HG02981 (cell line): ENCODE results near the gene CASP2.
"Not testable (repeated sequence)": the region's sequence is repeated elsewhere in the genome, so short reads cannot be mapped to it uniquely, and the experiment has no call there.

Experiments used
- ATAC-seq: cut with Tn5 transposase; IDR thresholded peaks from one replicate; pipeline ENCODE4 v1.9.1; 2021; ENCODE audit warnings: mild to moderate bottlenecking, moderate library complexity; ENCODE audit not compliant: unreplicated experiment

Gene CASP2

DNA sequence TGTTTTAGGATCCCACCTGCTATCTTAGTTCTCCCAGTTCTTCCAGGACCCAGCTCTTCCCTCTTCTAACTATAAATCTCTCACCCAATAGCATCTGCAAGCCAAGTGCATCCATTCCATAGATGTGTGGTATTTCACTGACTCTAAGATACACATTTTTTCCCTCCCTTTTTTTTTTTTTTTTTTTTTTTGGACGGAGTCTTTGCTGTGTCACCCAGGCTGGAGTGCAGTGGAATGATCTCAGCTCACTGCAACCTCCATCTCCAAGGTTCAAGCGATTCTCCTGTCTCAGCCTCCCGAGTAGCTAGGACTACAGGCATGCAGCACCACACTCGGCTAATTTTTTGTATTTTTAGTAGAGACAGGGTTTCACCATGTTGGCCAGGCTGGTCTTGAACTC lies 1.7 kb downstream of the CASP2 start:
- ATAC-seq: not testable (repeated sequence)

DNA sequence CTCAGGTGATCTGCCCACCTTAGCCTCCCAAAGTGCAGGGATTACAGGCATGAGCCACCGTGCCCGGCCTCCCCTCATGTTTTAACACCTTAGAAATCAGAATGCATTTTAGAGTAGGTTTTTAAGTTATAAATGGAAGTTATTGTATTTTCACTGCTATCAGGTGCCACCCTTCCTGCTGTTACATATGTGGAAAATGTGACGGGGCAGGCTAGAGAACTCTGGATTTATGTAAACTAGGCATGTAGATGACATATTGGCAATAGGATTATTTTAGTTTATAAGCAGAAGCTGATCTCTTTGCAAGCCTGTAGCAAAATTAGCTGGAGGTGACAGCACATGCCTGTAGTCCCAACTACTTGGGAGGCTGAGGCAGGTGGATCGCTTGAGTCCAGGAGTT lies 2.1 kb downstream of the CASP2 start:
- ATAC-seq: no peak

DNA sequence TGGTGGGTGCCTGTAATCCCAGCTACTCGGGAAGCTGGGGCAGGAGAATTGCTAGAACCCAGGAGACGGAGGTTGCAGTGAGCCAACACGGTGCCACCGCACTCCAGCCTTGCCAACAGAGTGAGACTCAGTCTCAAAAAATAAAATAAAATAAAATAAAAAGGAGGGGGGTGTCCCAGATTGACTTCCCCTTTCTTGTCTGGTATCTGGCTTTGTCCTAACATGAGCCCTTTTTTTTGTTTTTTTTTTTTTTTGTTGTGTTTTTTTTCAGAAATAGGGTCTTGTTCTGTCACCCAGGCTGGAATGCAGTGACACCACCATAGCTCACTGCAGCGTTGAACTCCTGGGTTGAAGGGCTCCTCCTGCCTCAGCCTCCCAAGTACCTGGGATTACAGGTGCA lies 4.7 kb downstream of the CASP2 start:
- ATAC-seq: no peak

GRCh38 chr7:143295870-143296269 lies 7.7 kb downstream of the CASP2 start:
- ATAC-seq: no peak

GRCh38 chr7:143296686-143297085 lies 8.5 kb downstream of the CASP2 start:
- ATAC-seq: no peak

- ATAC-seq: no peak
Measured at GRCh38 chr7:143299346-143299745, 11.2 kb downstream of the CASP2 start.

GRCh38 chr7:143299840-143300239 lies 11.7 kb downstream of the CASP2 start:
- ATAC-seq: no peak

GRCh38 chr7:143300959-143301935 lies 13.1 kb downstream of the CASP2 start:
- ATAC-seq: no peak

DNA sequence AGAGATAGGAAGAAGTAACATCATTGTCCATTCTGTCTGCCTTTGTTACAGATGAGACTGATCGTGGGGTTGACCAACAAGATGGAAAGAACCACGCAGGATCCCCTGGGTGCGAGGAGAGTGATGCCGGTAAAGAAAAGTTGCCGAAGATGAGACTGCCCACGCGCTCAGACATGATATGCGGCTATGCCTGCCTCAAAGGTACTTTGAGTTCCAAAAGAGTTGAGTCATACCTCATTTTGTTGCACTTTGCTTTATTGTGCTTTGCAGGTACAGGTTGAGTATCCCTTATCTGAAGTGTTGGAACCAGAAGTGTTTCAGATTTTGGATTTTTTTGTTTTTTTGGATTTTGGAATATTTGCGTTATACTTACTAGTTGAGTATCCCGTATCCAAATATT lies 15.6 kb downstream of the CASP2 start:
- no peak for ATAC-seq

DNA sequence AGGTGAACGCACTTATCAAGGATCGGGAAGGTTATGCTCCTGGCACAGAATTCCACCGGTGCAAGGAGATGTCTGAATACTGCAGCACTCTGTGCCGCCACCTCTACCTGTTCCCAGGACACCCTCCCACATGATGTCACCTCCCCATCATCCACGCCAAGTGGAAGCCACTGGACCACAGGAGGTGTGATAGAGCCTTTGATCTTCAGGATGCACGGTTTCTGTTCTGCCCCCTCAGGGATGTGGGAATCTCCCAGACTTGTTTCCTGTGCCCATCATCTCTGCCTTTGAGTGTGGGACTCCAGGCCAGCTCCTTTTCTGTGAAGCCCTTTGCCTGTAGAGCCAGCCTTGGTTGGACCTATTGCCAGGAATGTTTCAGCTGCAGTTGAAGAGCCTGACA lies 16.8 kb downstream of the CASP2 start:
- ATAC-seq: no peak

DNA sequence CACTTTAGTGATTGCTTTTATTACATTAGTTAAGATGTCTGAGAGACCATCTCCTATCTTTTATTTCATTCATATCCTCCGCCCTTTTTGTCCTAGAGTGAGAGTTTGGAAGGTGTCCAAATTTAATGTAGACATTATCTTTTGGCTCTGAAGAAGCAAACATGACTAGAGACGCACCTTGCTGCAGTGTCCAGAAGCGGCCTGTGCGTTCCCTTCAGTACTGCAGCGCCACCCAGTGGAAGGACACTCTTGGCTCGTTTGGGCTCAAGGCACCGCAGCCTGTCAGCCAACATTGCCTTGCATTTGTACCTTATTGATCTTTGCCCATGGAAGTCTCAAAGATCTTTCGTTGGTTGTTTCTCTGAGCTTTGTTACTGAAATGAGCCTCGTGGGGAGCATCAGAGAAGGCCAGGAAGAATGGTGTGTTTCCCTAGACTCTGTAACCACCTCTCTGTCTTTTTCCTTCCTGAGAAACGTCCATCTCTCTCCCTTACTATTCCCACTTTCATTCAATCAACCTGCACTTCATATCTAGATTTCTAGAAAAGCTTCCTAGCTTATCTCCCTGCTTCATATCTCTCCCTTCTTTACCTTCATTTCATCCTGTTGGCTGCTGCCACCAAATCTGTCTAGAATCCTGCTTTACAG lies 17.4 kb downstream of the CASP2 start:
- no peak for ATAC-seq

DNA sequence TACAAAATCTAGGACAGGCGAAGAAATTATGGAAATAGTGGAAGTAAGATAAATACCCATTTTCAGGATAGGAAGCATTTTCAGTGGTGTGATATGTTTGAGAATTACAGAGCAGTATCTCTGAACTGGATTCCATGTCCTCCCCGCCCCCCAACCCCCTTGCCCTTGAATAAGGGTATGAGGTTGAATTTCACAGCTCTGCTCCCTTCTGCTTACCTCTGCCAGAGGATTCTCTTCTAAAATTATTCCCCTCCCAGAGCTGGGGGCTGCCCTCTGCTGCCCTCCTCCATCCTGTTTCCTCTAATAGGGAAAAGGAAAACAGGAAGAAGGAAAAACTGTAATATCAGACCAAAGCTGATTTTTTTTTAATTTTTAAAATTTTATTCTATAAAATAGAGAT lies 20.5 kb downstream of the CASP2 start:
- ATAC-seq: no peak

GRCh38 chr7:143314127-143314526 lies 26.0 kb downstream of the CASP2 start:
- no peak for ATAC-seq

DNA sequence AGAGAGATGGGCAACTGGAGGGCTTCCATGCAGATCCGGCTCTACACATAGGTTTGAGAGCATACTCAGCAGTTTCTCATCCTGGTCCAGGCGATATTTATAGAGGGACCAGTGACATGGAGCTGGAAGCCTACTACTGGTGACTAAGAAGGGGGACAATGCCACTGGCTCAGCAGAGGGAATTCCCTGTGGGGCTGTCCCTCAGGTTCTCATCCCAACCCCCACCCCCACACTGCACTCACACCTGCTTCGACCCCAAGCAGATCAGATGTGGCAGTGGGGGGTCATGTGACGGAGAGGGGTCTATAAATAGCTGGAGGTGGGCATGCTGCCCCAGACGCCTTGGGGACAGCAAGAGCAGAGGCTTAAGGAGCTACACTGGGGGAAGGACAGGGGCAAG lies 27.6 kb downstream of the CASP2 start, which contains the start of gene CLCN1:
Gene CLCN1, plus strand, starts transcription at position 336 of the 400 bp plus-strand sequence. CDS start 102 bp downstream, outside the sequence.
- ATAC-seq: no peak

- no peak for ATAC-seq
Measured at GRCh38 chr7:143316492-143316891, 28.3 kb downstream of the CASP2 start.

DNA sequence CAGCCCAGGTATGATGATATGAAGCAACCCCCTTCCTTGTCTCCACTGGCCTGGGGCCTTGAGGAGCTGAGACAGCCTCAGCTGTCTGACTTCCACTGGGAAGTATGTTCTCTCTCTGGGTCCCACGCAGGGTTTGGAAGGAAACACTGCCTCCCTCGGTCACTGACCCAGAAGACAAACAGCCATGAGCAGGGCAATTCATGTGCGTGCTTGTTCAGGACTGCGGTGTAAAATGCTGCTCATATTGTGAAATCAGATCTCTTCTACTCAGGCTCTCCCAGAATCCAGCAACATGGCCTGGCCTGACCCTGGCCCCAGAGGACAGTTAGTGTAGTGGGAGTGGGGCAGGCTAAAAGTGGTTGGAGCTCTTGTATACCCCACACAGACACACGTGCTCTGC lies 30.5 kb downstream of the CASP2 start:
- no peak for ATAC-seq

GRCh38 chr7:143320620-143321019 lies 32.5 kb downstream of the CASP2 start:
- no peak for ATAC-seq

DNA sequence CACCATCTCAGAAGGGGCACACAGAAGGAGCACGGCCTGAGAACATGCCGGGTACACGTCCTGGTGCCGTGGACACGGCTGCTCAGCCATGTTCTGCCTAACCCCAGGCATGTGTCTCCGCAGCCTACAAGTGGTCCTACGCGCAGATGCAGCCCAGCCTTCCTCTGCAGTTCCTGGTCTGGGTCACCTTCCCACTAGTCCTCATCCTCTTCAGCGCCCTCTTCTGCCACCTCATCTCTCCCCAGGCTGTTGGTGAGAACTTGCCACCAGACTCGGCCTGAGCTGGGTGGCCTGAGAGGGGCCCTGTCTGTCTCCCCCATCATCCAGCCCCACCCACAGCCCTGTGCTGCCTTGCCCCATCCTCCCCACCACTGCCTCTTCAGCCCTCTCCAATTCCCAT lies 33.1 kb downstream of the CASP2 start:
- ATAC-seq: no peak

- ATAC-seq: no peak
Measured at GRCh38 chr7:143321734-143322133, 33.6 kb downstream of the CASP2 start.

GRCh38 chr7:143322760-143323633 lies 34.8 kb downstream of the CASP2 start:
- no peak for ATAC-seq

GRCh38 chr7:143323653-143324052 lies 35.5 kb downstream of the CASP2 start:
- ATAC-seq: no peak
